Psoas muscle (tissue), 8 donors: Measurements from ENCODE around the gene NCAPG2. TPM values are rescaled to one million over a fixed set of nuclear protein-coding genes. Genes with fewer than 3 reads are reported as not detected.

Source experiments
- ATAC-seq, 4 donors: fragments of 200-7000 bp; cut with Tn5 transposase; one replicate each; pipeline ENCODE4 v1.9.1; 2020; ENCODE audit warnings: moderate library complexity in 3 of 4, mild to moderate bottlenecking in 2 of 4
- DNase-seq, 2 donors: peaks; one replicate each; pipeline ENCODE4 v3.0.0-alpha.2; 2020
- H3K27ac ChIP-seq: fragments of 200-600 bp; one replicate; pipeline ENCODE4 v1.8.0; 2022
- H3K27me3 ChIP-seq, 3 donors: fragments of 200-600 bp in 1 of 3; one replicate each; pipeline versions ENCODE4 v1.6.1 to v1.8.0; 2013 to 2022; ENCODE audit warnings: low read length in 2 of 3, mild to moderate bottlenecking in 2 of 3, moderate library complexity in 1 of 3; ENCODE audit not compliant: insufficient read depth in 3 of 3
- H3K36me3 ChIP-seq, 2 donors: fragments of 200-600 bp in 1 of 2; one replicate each; pipeline versions ENCODE4 v1.6.1 to v1.8.0; 2013 to 2022; ENCODE audit warnings: low read depth in 1 of 2, mild to moderate bottlenecking in 1 of 2, moderate library complexity in 1 of 2; ENCODE audit not compliant: insufficient read depth in 1 of 2
- H3K4me1 ChIP-seq: fragments of 200-600 bp; one replicate; pipeline ENCODE4 v1.8.0; 2022
- H3K4me3 ChIP-seq: fragments of 200-600 bp; one replicate; pipeline ENCODE4 v1.8.0; 2022; ENCODE audit warnings: mild to moderate bottlenecking
- H3K9me3 ChIP-seq: fragments of 200-600 bp; one replicate; pipeline ENCODE4 v1.8.0; 2022
- WGBS, 3 donors: extraction: QIAGEN DNeasy Blood & Tissue Kit; methylation state at CpG; one replicate each; pipeline versions ENCODE4 v1.1.6 to v1.1.7; 2013; 5-methylcytosine and 5-hydroxymethylcytosine counted together
- intact Hi-C, 2 donors: fragments of 100-400 bp; cut with DNase I; formaldehyde crosslinking; loops; one replicate each; pipeline versions ENCODE4 v1.11.0 to v1.14.2; 2022
- polyA plus RNA-seq, 3 donors: library from polyadenylated mRNA; stranded (reverse); fragments of 200-250 nt; gene quantifications; one replicate each; pipeline ENCODE4 v1.2.3, GENCODE V29; 2013
- total RNA-seq, 4 donors: library from RNA; stranded (reverse); fragmentation: NEBNext Ultra II Directional in 2 of 4; extraction: Animal tissue kit (Norgen Biotek cat#: 25700) in 2 of 4; gene quantifications; one replicate each; pipeline versions ENCODE4 v1.2.1 to v1.2.4, GENCODE V29; 2021 to 2023
- TF ChIP-seq, protein P1 (sequence below): fragments of 200-600 bp; IDR thresholded peaks from one replicate; pipeline ENCODE4 v1.8.0; 2022; ENCODE audit warnings: antibody characterized with exemption
- donor health status: healthy with polysubstance abuse.
- donor health status: DM: no; HTN: no; CAD: no; lungs with moderate emphysema.
- donor health status: Bipolar disorder and iron deficiency.
- donor health status: healthy.
- donor health status: DM: yes; HTN: yes; CAD: no.
- donor health status: DM: no; HTN: no; CAD: no.
- donor health status: DM: no; HTN: no; CAD: no.
- donor health status: DM: yes; HTN: yes; CAD: no.

NCAPG2 gene
- total and polyA plus RNA-seq, 7 donors, result 1.9 to 3.8 (median 2.8) TPM

DNA sequence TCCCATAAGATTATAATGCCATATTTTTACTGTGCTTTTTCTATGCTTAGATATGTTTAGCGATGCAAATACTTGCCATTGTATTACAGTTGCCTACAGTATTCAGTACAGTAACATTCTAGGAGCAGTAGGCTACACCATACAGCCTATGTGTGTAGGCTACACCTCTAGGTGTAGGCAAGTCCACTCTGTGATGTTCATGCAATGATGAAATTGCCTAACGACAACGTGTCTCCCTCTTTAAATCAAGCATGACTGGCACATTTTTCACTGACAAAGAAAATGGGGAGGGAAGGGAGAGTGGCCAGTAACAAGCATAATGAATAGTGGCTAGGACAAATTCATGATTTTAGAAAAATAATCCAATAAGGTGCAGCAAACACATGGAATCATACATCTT is 1.7 kb downstream of the NCAPG2 start:
- Histone ChIP-seq H3K36me3 (peaks cover 0 to 11% of the 10 kb centered on the region in 2 donors), H3K27ac (no peak overlapping the region), H3K4me3 (no peak overlapping the region), H3K27me3 (no peaks in the 10 kb centered on the region), H3K9me3 (no peaks in the 10 kb centered on the region), H3K4me1 (peaks cover 4% of the 10 kb centered on the region)
- WGBS, 3 donors, result 38 to 43% (median 43%) methylated on average over 3 of the region's 3 CpGs
- intact Hi-C loops, result no loop called here
- ATAC-seq, result no peak
- DNase-seq, result no peak
- TF ChIP-seq, protein P1, sequence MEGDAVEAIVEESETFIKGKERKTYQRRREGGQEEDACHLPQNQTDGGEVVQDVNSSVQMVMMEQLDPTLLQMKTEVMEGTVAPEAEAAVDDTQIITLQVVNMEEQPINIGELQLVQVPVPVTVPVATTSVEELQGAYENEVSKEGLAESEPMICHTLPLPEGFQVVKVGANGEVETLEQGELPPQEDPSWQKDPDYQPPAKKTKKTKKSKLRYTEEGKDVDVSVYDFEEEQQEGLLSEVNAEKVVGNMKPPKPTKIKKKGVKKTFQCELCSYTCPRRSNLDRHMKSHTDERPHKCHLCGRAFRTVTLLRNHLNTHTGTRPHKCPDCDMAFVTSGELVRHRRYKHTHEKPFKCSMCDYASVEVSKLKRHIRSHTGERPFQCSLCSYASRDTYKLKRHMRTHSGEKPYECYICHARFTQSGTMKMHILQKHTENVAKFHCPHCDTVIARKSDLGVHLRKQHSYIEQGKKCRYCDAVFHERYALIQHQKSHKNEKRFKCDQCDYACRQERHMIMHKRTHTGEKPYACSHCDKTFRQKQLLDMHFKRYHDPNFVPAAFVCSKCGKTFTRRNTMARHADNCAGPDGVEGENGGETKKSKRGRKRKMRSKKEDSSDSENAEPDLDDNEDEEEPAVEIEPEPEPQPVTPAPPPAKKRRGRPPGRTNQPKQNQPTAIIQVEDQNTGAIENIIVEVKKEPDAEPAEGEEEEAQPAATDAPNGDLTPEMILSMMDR, result no peak

DNA sequence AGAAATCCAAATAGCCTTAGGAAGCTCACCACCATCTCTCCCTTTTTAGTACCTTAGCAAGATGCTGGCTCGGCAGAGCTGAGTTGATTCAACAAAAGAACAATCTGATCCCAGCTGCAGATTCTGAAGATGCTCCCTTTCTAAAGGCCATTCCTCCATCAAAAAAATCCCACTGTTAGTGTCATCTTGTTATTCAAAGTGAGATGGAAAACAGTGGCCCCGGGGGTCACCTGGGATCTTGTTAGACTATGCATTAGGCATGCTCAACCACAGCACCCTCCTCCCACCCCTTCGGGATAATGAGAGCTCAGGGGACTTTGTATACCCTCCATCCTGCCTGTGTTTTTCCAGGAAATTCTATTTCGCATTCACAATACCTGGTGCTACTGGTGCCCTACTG is 2.4 kb downstream of the NCAPG2 start:
- TF ChIP-seq, protein P1, result no peak
- H3K27ac ChIP-seq, result no peak overlapping the region
- WGBS, 3 donors, result 47 to 58% (median 53%) methylated on average over 4 of the region's 4 CpGs
- peaks cover 0 to 11% of the 10 kb centered on the region in 2 donors for H3K36me3 ChIP-seq
- no peak overlapping the region for H3K4me3 ChIP-seq
- no peaks in the 10 kb centered on the region for H3K9me3 ChIP-seq
- H3K4me1 ChIP-seq, result peaks cover 4% of the 10 kb centered on the region
- DNase-seq (no peak), ATAC-seq (no peak)
- H3K27me3 ChIP-seq, result no peaks in the 10 kb centered on the region
- intact Hi-C loops, result no loop called here

DNA sequence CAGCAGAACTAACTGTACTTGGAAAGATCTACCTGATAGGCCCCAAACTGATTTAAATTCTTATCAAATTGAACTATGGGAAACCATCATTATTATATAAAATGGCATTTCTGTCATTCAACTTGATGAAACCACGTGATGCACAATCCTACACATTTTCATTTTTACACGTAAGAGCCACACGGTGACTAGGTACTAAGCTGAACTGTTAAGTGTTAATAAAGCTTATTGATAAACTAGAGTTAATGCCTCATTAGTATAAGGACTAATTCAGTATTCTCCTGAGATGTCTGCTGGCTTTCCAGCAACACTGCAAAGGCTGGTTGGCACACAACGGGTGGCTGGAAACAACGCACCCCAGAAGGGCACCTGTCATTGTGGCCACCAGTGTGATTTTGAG is 4.6 kb downstream of the NCAPG2 start:
- intact Hi-C loops, result no loop called here
- Histone ChIP-seq H3K36me3 (peaks cover 0 to 11% of the 10 kb centered on the region in 2 donors), H3K27ac (no peak overlapping the region), H3K9me3 (no peaks in the 10 kb centered on the region), H3K4me1 (no peaks in the 10 kb centered on the region), H3K27me3 (no peaks in the 10 kb centered on the region), H3K4me3 (no peak overlapping the region)
- WGBS, 3 donors, result 78 to 93% (median 86%) methylated on average over 5 of the region's 5 CpGs
- DNase-seq (no peak), ATAC-seq (no peak)
- TF ChIP-seq, protein P1, result no peak

DNA sequence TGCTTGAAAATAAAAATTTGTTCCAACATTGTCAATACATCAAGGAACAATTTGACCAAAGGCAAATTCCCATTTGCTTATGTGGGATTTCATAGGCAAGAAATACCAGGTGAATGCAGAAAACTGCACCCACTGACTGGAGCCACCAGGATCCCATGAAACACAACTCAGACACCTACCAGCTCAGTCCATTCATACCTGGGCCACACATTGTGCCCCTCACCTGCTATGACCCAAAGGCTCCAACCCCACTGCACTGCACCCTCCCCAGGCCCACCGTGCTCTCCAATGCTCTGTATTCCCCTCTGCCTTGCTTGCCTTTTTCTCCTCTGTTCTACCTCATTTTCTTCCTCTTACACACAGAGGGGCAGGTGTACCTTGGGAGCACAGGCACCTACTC is 5.3 kb downstream of the NCAPG2 start:
- whole genome bisulfite sequencing, 3 donors, result 0% methylated on average over 1 of the region's 1 CpG

More for the DNA sequence above, 5.3 kb downstream of the NCAPG2 start:
- Histone ChIP-seq H3K9me3 (no peaks in the 10 kb centered on the region), H3K27ac (no peak overlapping the region), H3K4me3 (no peak overlapping the region), H3K27me3 (no peaks in the 10 kb centered on the region), H3K36me3 (peaks cover 0 to 11% of the 10 kb centered on the region in 2 donors), H3K4me1 (no peaks in the 10 kb centered on the region)
- intact Hi-C loops, result no loop called here
- DNase-seq (no peak), ATAC-seq (no peak)
- TF ChIP-seq, protein P1, result no peak
